H1 (cell line): ENCODE results near the gene GNB5. TPM values are rescaled to one million over a fixed set of nuclear protein-coding genes. Genes with fewer than 3 reads are reported as not detected.

Experiments
- CTCF ChIA-PET: fragments of 300-600 bp; sonication (Branson Sonifier 250); formaldehyde crosslinking; loops from one replicate; lab custom pipeline; 2021; ENCODE audit not compliant: partially characterized antibody; lab: Charles Lee
- POLR2A ChIA-PET: fragments of 300-600 bp; sonication (Branson Sonifier 250); formaldehyde crosslinking; loops from one replicate; lab custom pipeline; 2021; ENCODE audit warnings: inconsistent platforms; ENCODE audit not compliant: partially characterized antibody; lab: Charles Lee
- DNase-seq, 2 experiments: peaks; one replicate each; pipeline versions ENCODE4 v3.0.0 to v3.0.0-alpha.2; 2010 to 2022; ENCODE audit warnings: low spot score in 2 of 2, low read depth in 1 of 2, mixed read lengths in 1 of 2
- FAIRE-seq: peaks from 2 replicates; lab custom pipeline; 2011; peaks lifted over from hg19 to GRCh38; lab: Jason Lieb, UNC
- H2AFZ ChIP-seq: 2 replicates; pipeline ENCODE4 v1.8.1; 2012; ENCODE audit warnings: low read length, inconsistent platforms
- H2AK5ac ChIP-seq: 2 replicates; pipeline ENCODE4 v1.6.1; 2013; ENCODE audit warnings: low read depth, low read length
- H2BK120ac ChIP-seq: replicated peaks from 2 replicates; pipeline ENCODE3; 2013; ENCODE audit warnings: low read depth, low read length, inconsistent platforms
- H2BK12ac ChIP-seq: 2 replicates; pipeline ENCODE4 v1.6.1; 2013; ENCODE audit warnings: low read depth, low read length
- H2BK15ac ChIP-seq: 2 replicates; pipeline ENCODE4 v1.6.1; 2013; ENCODE audit warnings: low read length
- H2BK20ac ChIP-seq: 2 replicates; pipeline ENCODE4 v1.6.1; 2013; ENCODE audit warnings: low read length
- H2BK5ac ChIP-seq: 2 replicates; pipeline ENCODE4 v1.6.1; 2013; ENCODE audit warnings: low read depth, low read length
- H3K14ac ChIP-seq: 2 replicates; pipeline ENCODE4 v1.6.1; 2013; ENCODE audit warnings: inconsistent platforms; ENCODE audit not compliant: insufficient read length
- H3K18ac ChIP-seq: 2 replicates; pipeline ENCODE4 v1.6.1; 2013; ENCODE audit warnings: low read length; ENCODE audit errors: extremely low read depth
- H3K23ac ChIP-seq: 2 replicates; pipeline ENCODE4 v1.6.1; 2013; ENCODE audit warnings: inconsistent platforms; ENCODE audit not compliant: insufficient read length
- H3K23me2 ChIP-seq: 2 replicates; pipeline ENCODE4 v1.6.1; 2013; ENCODE audit warnings: low read depth, low read length
- H3K27ac ChIP-seq: 2 replicates; pipeline ENCODE4 v1.6.1; 2011; ENCODE audit warnings: low read depth, low read length, inconsistent platforms
- H3K27me3 ChIP-seq, 4 experiments: replicated peaks in 1 of 4; 1 replicate in 1 of 4; 2 replicates in 3 of 4; pipeline versions ENCODE4 v1.6.1 to v1.8.1; 2011 to 2013; ENCODE audit warnings: low read length in 3 of 4, mild to moderate bottlenecking in 3 of 4, inconsistent platforms in 2 of 4, mixed read lengths in 2 of 4, moderate library complexity in 1 of 4; ENCODE audit not compliant: control insufficient read depth in 3 of 4, insufficient read depth in 3 of 4; ENCODE audit errors: extremely low read depth in 1 of 4
- H3K36me3 ChIP-seq, 4 experiments: 2 replicates each; pipeline versions ENCODE4 v1.6.1 to v1.8.1; 2011 to 2013; ENCODE audit warnings: mild to moderate bottlenecking in 4 of 4, low read length in 3 of 4, moderate library complexity in 2 of 4, control low read depth in 1 of 4, inconsistent platforms in 1 of 4; ENCODE audit not compliant: insufficient read depth in 4 of 4, control insufficient read depth in 2 of 4
- H3K4ac ChIP-seq: replicated peaks from 2 replicates; pipeline ENCODE3; 2013; ENCODE audit warnings: low read length, low read depth, mixed read lengths, inconsistent platforms; ENCODE audit not compliant: insufficient read length
- H3K4me1 ChIP-seq, 4 experiments: replicated peaks in 1 of 4; 1 replicate in 1 of 4; 2 replicates in 3 of 4; pipeline versions ENCODE4 v1.6.1 to v1.8.1; 2011 to 2013; ENCODE audit warnings: low read length in 3 of 4, inconsistent platforms in 2 of 4, mixed read lengths in 1 of 4; ENCODE audit not compliant: insufficient read depth in 4 of 4, control insufficient read depth in 3 of 4
- H3K4me2 ChIP-seq, 2 experiments: 2 replicates each; pipeline versions ENCODE4 v1.6.1 to v1.8.1; 2011 to 2013; ENCODE audit warnings: low read depth in 2 of 2, low read length in 2 of 2, control low read depth in 1 of 2, inconsistent platforms in 1 of 2, mild to moderate bottlenecking in 1 of 2; ENCODE audit not compliant: insufficient read depth in 1 of 2
- H3K4me3 ChIP-seq, 4 experiments: fragments of 200-600, 300-600 bp in 1 of 4; sonication (generic), shearing (Covaris generic), sonication (Bioruptor Twin) in 1 of 4; 2 replicates each; pipeline versions ENCODE4 v1.5.1 to v1.8.1; 2011 to 2016; ENCODE audit warnings: low read length in 4 of 4, low read depth in 3 of 4, control low read depth in 2 of 4, inconsistent platforms in 2 of 4, mild to moderate bottlenecking in 2 of 4, mixed read lengths in 1 of 4, moderate library complexity in 1 of 4; ENCODE audit not compliant: insufficient read depth in 2 of 4; ENCODE audit errors: extremely low read depth in 1 of 4
- H3K56ac ChIP-seq: replicated peaks from 2 replicates; pipeline ENCODE3; 2013; ENCODE audit warnings: low read depth, mild to moderate bottlenecking, mixed read lengths, low read length, inconsistent platforms; ENCODE audit not compliant: insufficient read length
- H3K79me1 ChIP-seq: 2 replicates; pipeline ENCODE4 v1.6.1; 2013; ENCODE audit warnings: low read depth, low read length, control low read depth
- H3K79me2 ChIP-seq, 2 experiments: 2 replicates each; pipeline versions ENCODE4 v1.6.1 to v1.8.1; 2012 to 2013; ENCODE audit warnings: low read length in 2 of 2, mild to moderate bottlenecking in 2 of 2, inconsistent platforms in 1 of 2; ENCODE audit not compliant: insufficient read depth in 2 of 2, control insufficient read depth in 1 of 2
- H3K9ac ChIP-seq, 4 experiments: replicated peaks in 1 of 4; 1 replicate in 1 of 4; 2 replicates in 3 of 4; pipeline versions ENCODE4 v1.6.1 to v1.8.1; 2011 to 2013; ENCODE audit warnings: low read depth in 3 of 4, low read length in 3 of 4, control low read depth in 2 of 4, mild to moderate bottlenecking in 2 of 4, moderate library complexity in 2 of 4, inconsistent platforms in 1 of 4; ENCODE audit errors: extremely low read depth in 1 of 4
- H3K9me3 ChIP-seq, 2 experiments: 2 replicates each; pipeline versions ENCODE4 v1.6.1 to v1.8.1; 2012 to 2013; ENCODE audit warnings: mild to moderate bottlenecking in 2 of 2, moderate library complexity in 2 of 2, control low read depth in 1 of 2, inconsistent platforms in 1 of 2, low read depth in 1 of 2, low read length in 1 of 2, mixed read lengths in 1 of 2; ENCODE audit not compliant: insufficient read depth in 2 of 2
- H4K20me1 ChIP-seq, 2 experiments: replicated peaks in 1 of 2; 2 replicates each; pipeline versions ENCODE3 to v1.8.1; 2011 to 2013; ENCODE audit warnings: inconsistent platforms in 2 of 2, low read length in 2 of 2, mild to moderate bottlenecking in 1 of 2; ENCODE audit not compliant: insufficient read depth in 2 of 2, control insufficient read depth in 1 of 2
- H4K5ac ChIP-seq: 2 replicates; pipeline ENCODE4 v1.6.1; 2013; ENCODE audit warnings: low read length, low read depth, mixed read lengths, inconsistent platforms; ENCODE audit not compliant: insufficient read length
- H4K8ac ChIP-seq: 2 replicates; pipeline ENCODE4 v1.8.0; 2013; ENCODE audit warnings: mild to moderate bottlenecking, moderate library complexity, low read length, inconsistent platforms; ENCODE audit not compliant: insufficient read depth; ENCODE audit errors: extremely low read depth
- H4K91ac ChIP-seq: replicated peaks from 2 replicates; pipeline ENCODE3; 2013; ENCODE audit warnings: low read length, mixed read lengths, inconsistent platforms; ENCODE audit not compliant: insufficient read length
- BRCA1 ChIP-seq: IDR thresholded peaks from 2 replicates; pipeline ENCODE4 v1.6.1; 2012; ENCODE audit warnings: low read depth, low read length, improper control_type of control experiment
- EZH2 ChIP-seq: fragments of 200-600 bp; sonication (generic); IDR thresholded peaks from 2 replicates; pipeline ENCODE4 v1.7.1; 2012; ENCODE audit warnings: low read depth, mild to moderate bottlenecking, moderate library complexity, low read length, inconsistent platforms; ENCODE audit not compliant: severe bottlenecking
- JUND ChIP-seq: IDR thresholded peaks from 2 replicates; pipeline ENCODE4 v1.6.1; 2011; ENCODE audit warnings: mild to moderate bottlenecking, improper control_type of control experiment, low read length
- POLR2AphosphoS5 ChIP-seq: IDR thresholded peaks from 2 replicates; pipeline ENCODE4 v1.6.1; 2011; ENCODE audit warnings: low read depth, low read length
- RAD21 ChIP-seq, 2 experiments: IDR thresholded peaks in 1 of 2; conservative IDR thresholded peaks in 1 of 2; 2 replicates each; pipeline ENCODE4 v1.6.1; 2011; ENCODE audit warnings: low read depth in 2 of 2, low read length in 2 of 2, improper control_type of control experiment in 1 of 2, inconsistent platforms in 1 of 2, mild to moderate bottlenecking in 1 of 2, moderate library complexity in 1 of 2
- SRF ChIP-seq: IDR thresholded peaks from 2 replicates; pipeline ENCODE4 v1.6.1; 2011; ENCODE audit warnings: mild to moderate bottlenecking, low read depth, low read length, moderate library complexity
- polyA plus RNA-seq, 7 experiments: library from polyadenylated mRNA; depleted of rRNA in 3 of 7; stranded (reverse) in 5 of 7; unstranded in 2 of 7; fragments of >200 nt in 5 of 7; fragments of 200-250 nt in 2 of 7; gene quantifications; 1 replicate in 5 of 7; 2 replicates in 1 of 7; 4 replicates in 1 of 7; pipeline versions ENCODE4 v1.2.1 to v1.2.3, GENCODE V29; 2011 to 2013; ENCODE audit warnings: missing spikeins in 2 of 7, mixed read lengths in 2 of 7
- total RNA-seq: library from RNA; stranded (reverse); fragmentation: NEBNext Ultra II Directional; extraction: Animal tissue kit (Norgen Biotek cat#: 25700); gene quantifications from 2 replicates; pipeline ENCODE4 v1.2.1, GENCODE V29; 2021

GNB5 gene
- total and polyA plus RNA-seq, 2 of the 8 experiments (the other 6 are each of a cell fraction or from before 2014, with no cell fraction given), result 21.7 to 42.5 TPM

GRCh38 chr15:52132066-52132465, 59.1 kb downstream of the GNB5 start:
- Histone ChIP-seq H4K5ac (no peak overlapping the region), H3K27ac (no peak overlapping the region), H2BK5ac (no peak overlapping the region), H3K9ac (no peak overlapping the region), H3K14ac (no peak overlapping the region), H3K56ac (no peak overlapping the region)
- FAIRE-seq, result no peak
- CTCF ChIA-PET, result interaction anchor here (1.5 kb wide), 1 partner anchor 9 kb away, joined by 4 read pairs; no protein-coding TSS in a partner anchor
- TF ChIP-seq JUND (no peak), RAD21 (IDR thresholded peaks at IDR 0.05 in 1 of 2, conservative IDR thresholded peaks at IDR 0.05 in 1 of 2; ENCODE audit: low read depth in 2 of 2, low read length in 2 of 2) (no peak), EZH2 (no peak), BRCA1 (no peak), POLR2AphosphoS5 (no peak), SRF (no peak)
- TF ChIP-seq, all 59 proteins: peak for 0
- no peak overlapping the region for H3K4me3 ChIP-seq
- H2AK5ac ChIP-seq, result no peak overlapping the region
- peaks cover 0 to 2% (median 0%) of the 10 kb centered on the region in 4 experiments; a peak in 3 of 8 replicates for H3K36me3 ChIP-seq
- no peak overlapping the region for H3K23ac ChIP-seq
- no peak overlapping the region for H2BK15ac ChIP-seq
- H3K4me1 ChIP-seq, result no peaks in the 10 kb centered on the region
- no peak overlapping the region for H2AFZ ChIP-seq
- H4K8ac ChIP-seq, result no peak overlapping the region
- H2BK120ac ChIP-seq, result no peak overlapping the region
- H3K79me1 ChIP-seq, result no peaks in the 10 kb centered on the region
- H3K18ac ChIP-seq, result no peak overlapping the region
- no peaks in the 10 kb centered on the region for H3K9me3 ChIP-seq
- H2BK12ac ChIP-seq, result no peak overlapping the region
- no peaks in the 10 kb centered on the region for H3K79me2 ChIP-seq
- no peak overlapping the region for H4K91ac ChIP-seq
- POLR2A ChIA-PET, result no interaction called here
- H2BK20ac ChIP-seq, result no peak overlapping the region
- H3K27me3 ChIP-seq, result no peaks in the 10 kb centered on the region
- no peak for DNase-seq
- no peak overlapping the region for H3K4ac ChIP-seq
- no peaks in the 10 kb centered on the region for H4K20me1 ChIP-seq
- no peaks in the 10 kb centered on the region for H3K23me2 ChIP-seq
- no peak overlapping the region for H3K4me2 ChIP-seq
